Fibroblast of villous mesenchyme (primary cell): Measurements from ENCODE around the gene ANKS6. TPM values are rescaled to one million over a fixed set of nuclear protein-coding genes. Genes with fewer than 3 reads are reported as not detected.

Experiments
- DNase-seq: peaks from one replicate; pipeline ENCODE4 v3.0.0-alpha.2; 2010; ENCODE audit warnings: low read depth
- H3K4me3 ChIP-seq: 2 replicates; pipeline ENCODE4 v1.5.1; 2011; ENCODE audit warnings: low read depth, mild to moderate bottlenecking, low read length
- CTCF ChIP-seq: IDR thresholded peaks from 2 replicates; pipeline ENCODE4 v1.5.1; 2012; ENCODE audit warnings: low read depth, mild to moderate bottlenecking, low read length; ENCODE audit not compliant: insufficient read depth
- total RNA-seq: library from RNA; depleted of rRNA; stranded (reverse); fragments of >200 nt; gene quantifications from 2 replicates; pipeline ENCODE4 v1.2.3, GENCODE V29; 2012

ANKS6 gene
- total RNA-seq, 1 donor: 6.9 TPM

- no peak for DNase-seq
- H3K4me3 ChIP-seq: no peak overlapping the region
- TF ChIP-seq CTCF: no peak
Measured at GRCh38 chr9:98727428-98727827, 68.9 kb downstream of the ANKS6 start.

- no peak overlapping the region for H3K4me3 ChIP-seq
- DNase-seq: peak; percentile 67
- TF ChIP-seq CTCF: no peak
Measured at GRCh38 chr9:98726735-98727134, 69.6 kb downstream of the ANKS6 start.

- no peak for TF ChIP-seq CTCF
- no peak for DNase-seq
- H3K4me3 ChIP-seq: no peak overlapping the region
Measured at GRCh38 chr9:98724810-98725530, 71.4 kb downstream of the ANKS6 start.

GRCh38 chr9:98721643-98722042 is 74.7 kb downstream of the ANKS6 start:
- H3K4me3 ChIP-seq: no peak overlapping the region
- TF ChIP-seq CTCF: no peak
- no peak for DNase-seq

GRCh38 chr9:98720402-98720801 is 76.0 kb downstream of the ANKS6 start:
- DNase-seq: no peak
- no peak overlapping the region for H3K4me3 ChIP-seq
- TF ChIP-seq CTCF: no peak

GRCh38 chr9:98719055-98719454 is 77.3 kb downstream of the ANKS6 start:
- H3K4me3 ChIP-seq: no peak overlapping the region
- DNase-seq: no peak
- no peak for TF ChIP-seq CTCF

GRCh38 chr9:98714833-98715232 is 81.5 kb downstream of the ANKS6 start:
- DNase-seq: no peak
- no peak for TF ChIP-seq CTCF

More at GRCh38 chr9:98714833-98715232, 81.5 kb downstream of the ANKS6 start:
- no peak overlapping the region for H3K4me3 ChIP-seq
